ENCODE data around the gene FAM111A. TPM values are rescaled to one million over a fixed set of nuclear protein-coding genes. Genes with fewer than 3 reads are reported as not detected.

Gene FAM111A
- total and polyA plus RNA-seq, 9 of the 15 experiments (the other 6 are each of a cell fraction or from before 2014, with no cell fraction given): 14.8 to 30.6 (median 20.1) TPM

DNA sequence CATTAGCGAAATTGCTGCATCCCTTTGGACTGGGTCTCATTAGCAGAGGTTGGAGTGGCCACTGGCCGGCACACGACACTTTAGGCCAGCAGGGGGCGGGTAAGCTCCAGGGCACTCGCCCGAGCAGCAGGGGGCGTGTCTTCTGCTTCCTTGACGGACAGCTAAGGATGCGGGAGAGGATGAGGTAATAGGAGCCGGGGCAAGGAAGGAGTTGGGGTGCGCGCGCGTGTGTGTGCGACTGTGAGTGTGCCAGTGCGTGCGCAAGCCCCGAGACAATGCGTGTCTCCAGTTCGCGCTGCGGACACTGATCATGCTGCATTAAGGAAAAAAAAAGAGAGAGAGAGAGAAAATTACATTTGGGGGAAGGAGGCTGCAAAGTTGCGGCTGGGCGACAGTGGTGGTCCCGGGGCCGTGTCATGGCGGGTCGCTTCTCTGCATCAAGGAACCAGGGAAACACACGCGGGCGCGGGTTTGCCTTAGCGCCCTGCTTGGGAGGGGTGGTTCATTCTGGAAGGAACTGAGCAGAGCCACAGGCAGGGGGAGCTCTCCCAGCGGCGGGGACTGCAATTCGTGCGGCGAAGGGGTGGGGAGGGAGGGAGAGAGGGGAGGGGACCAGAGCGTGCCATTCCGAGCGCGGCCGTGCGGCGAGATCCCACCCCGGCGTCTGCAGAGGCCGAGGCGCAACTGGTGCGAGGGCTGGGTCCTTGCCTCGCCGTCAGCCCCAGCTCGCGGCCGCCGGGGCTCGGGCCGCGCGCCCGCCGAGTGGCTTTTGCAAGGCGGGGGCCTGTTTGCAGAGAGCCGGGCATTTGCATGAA is 29.1 kb downstream of the FAM111A start, which contains the start of gene DTX4 (continued):
- TF ChIP-seq, protein P1, sequence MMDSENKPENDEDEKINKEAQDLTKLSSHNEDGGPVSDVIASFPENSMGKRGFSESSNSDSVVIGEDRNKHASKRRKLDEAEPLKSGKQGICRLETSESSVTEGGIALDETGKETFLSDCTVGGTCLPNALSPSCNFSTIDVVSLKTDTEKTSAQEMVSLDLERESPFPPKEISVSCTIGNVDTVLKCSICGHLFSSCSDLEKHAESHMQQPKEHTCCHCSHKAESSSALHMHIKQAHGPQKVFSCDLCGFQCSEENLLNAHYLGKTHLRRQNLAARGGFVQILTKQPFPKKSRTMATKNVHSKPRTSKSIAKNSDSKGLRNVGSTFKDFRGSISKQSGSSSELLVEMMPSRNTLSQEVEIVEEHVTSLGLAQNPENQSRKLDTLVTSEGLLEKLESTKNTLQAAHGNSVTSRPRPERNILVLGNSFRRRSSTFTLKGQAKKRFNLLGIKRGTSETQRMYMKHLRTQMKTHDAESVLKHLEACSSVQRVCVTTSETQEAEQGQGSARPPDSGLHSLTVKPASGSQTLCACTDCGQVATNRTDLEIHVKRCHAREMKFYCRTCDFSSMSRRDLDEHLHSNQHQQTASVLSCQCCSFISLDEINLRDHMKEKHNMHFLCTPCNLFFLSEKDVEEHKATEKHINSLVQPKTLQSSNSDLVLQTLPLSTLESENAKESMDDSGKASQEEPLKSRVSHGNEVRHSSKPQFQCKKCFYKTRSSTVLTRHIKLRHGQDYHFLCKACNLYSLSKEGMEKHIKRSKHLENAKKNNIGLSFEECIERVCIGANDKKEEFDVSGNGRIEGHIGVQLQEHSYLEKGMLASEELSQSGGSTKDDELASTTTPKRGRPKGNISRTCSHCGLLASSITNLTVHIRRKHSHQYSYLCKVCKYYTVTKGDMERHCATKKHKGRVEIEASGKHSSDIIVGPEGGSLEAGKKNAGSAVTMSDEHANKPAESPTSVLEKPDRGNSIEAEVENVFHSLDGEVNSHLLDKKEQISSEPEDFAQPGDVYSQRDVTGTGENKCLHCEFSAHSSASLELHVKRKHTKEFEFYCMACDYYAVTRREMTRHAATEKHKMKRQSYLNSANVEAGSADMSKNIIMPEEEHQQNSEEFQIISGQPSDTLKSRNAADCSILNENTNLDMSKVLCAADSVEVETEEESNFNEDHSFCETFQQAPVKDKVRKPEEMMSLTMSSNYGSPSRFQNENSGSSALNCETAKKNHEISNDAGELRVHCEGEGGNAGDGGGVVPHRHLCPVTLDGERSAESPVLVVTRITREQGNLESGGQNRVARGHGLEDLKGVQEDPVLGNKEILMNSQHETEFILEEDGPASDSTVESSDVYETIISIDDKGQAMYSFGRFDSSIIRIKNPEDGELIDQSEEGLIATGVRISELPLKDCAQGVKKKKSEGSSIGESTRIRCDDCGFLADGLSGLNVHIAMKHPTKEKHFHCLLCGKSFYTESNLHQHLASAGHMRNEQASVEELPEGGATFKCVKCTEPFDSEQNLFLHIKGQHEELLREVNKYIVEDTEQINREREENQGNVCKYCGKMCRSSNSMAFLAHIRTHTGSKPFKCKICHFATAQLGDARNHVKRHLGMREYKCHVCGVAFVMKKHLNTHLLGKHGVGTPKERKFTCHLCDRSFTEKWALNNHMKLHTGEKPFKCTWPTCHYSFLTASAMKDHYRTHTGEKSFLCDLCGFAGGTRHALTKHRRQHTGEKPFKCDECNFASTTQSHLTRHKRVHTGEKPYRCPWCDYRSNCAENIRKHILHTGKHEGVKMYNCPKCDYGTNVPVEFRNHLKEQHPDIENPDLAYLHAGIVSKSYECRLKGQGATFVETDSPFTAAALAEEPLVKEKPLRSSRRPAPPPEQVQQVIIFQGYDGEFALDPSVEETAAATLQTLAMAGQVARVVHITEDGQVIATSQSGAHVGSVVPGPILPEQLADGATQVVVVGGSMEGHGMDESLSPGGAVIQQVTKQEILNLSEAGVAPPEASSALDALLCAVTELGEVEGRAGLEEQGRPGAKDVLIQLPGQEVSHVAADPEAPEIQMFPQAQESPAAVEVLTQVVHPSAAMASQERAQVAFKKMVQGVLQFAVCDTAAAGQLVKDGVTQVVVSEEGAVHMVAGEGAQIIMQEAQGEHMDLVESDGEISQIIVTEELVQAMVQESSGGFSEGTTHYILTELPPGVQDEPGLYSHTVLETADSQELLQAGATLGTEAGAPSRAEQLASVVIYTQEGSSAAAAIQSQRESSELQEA (IDR thresholded peaks at IDR 0.05; ENCODE audit: low read depth): no peak
- no peak for TF ChIP-seq SMAD2 (IDR thresholded peaks at IDR 0.05; ENCODE audit: low read depth, low read length)
- no peak for TF ChIP-seq PTRF (tag; IDR thresholded peaks at IDR 0.05)
- TF ChIP-seq TRIM28 (IDR thresholded peaks at IDR 0.05): peak; percentile 70; the same call in 1 of the 2 replicates
- TF ChIP-seq ARID4B (CRISPR knock-in tag; IDR thresholded peaks at IDR 0.05): no peak
- no peak for TF ChIP-seq SNRNP70 (optimal IDR thresholded peaks at IDR 0.05; ENCODE audit: low read depth, low read length)
- TF ChIP-seq, protein P2, sequence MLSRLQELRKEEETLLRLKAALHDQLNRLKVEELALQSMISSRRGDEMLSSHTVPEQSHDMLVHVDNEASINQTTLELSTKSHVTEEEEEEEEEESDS (CRISPR knock-in tag; IDR thresholded peaks at IDR 0.05): no peak
- TF ChIP-seq NFE2L1 (tag; IDR thresholded peaks at IDR 0.05; ENCODE audit: borderline replicate concordance, low read depth): no peak
- 0 out of 2 replicates have a peak, but pooled peaks have one; percentile 23 for TF ChIP-seq ZKSCAN1 (IDR thresholded peaks at IDR 0.05; ENCODE audit: low read depth, low read length)
- TF ChIP-seq KAT8 (IDR thresholded peaks at IDR 0.05; ENCODE audit: low read depth): no peak
- TF ChIP-seq NR2F6 (CRISPR knock-in tag; IDR thresholded peaks at IDR 0.05): no peak
- TF ChIP-seq, protein P3, sequence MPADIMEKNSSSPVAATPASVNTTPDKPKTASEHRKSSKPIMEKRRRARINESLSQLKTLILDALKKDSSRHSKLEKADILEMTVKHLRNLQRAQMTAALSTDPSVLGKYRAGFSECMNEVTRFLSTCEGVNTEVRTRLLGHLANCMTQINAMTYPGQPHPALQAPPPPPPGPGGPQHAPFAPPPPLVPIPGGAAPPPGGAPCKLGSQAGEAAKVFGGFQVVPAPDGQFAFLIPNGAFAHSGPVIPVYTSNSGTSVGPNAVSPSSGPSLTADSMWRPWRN (IDR thresholded peaks at IDR 0.05; ENCODE audit: low read depth): no peak
- TF ChIP-seq TCFL5 (CRISPR knock-in tag; conservative IDR thresholded peaks at IDR 0.05): no peak
